ENCODE data around the gene FMNL2. TPM values are rescaled to one million over a fixed set of nuclear protein-coding genes. Genes with fewer than 3 reads are reported as not detected.

Gene FMNL2
- total RNA-seq, 4 donors from 2014 or later, result 50.5 to 96.7 (median 79.6) TPM

DNA sequence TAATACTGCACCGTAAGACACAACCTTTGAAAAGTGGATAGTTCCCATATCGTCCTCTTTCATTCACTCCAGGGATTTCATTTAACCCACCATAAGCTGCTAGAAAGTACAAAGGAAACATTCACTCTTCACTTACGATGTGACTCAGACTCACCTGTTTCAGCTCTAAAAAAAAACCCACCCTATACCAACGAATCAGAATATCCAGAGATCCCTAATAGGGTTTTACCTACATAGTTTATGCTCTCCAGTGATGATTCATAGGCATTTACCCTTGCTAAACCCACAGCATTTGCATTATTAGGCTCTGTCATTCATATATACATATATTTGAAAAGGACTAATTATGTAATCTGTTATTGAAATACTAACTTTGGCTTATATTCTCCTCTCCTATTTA is 322.1 kb downstream of the FMNL2 start:
- TF ChIP-seq, protein P1, sequence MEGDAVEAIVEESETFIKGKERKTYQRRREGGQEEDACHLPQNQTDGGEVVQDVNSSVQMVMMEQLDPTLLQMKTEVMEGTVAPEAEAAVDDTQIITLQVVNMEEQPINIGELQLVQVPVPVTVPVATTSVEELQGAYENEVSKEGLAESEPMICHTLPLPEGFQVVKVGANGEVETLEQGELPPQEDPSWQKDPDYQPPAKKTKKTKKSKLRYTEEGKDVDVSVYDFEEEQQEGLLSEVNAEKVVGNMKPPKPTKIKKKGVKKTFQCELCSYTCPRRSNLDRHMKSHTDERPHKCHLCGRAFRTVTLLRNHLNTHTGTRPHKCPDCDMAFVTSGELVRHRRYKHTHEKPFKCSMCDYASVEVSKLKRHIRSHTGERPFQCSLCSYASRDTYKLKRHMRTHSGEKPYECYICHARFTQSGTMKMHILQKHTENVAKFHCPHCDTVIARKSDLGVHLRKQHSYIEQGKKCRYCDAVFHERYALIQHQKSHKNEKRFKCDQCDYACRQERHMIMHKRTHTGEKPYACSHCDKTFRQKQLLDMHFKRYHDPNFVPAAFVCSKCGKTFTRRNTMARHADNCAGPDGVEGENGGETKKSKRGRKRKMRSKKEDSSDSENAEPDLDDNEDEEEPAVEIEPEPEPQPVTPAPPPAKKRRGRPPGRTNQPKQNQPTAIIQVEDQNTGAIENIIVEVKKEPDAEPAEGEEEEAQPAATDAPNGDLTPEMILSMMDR (IDR thresholded peaks at IDR 0.05; ENCODE audit: low read depth), result no peak

DNA sequence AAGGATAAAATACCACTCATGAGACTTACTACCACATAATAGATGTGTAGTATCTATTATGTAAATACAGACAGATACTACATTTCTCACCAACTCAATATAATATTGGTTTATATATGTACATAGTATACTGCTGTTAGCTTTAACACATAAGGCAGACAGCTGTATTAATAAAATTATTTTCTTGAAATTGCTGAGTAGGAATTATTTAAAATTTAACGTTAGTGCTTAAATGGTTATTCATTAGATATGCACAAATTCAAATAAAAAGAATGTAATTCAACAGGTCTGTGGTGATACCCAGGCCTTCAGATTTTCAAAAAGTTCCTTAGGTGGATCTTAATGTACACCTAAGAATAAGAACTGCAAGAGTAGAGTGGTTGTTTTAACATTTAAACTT is 323.2 kb downstream of the FMNL2 start:
- TF ChIP-seq, protein P1 (IDR thresholded peaks at IDR 0.05; ENCODE audit: low read depth), result no peak

DNA sequence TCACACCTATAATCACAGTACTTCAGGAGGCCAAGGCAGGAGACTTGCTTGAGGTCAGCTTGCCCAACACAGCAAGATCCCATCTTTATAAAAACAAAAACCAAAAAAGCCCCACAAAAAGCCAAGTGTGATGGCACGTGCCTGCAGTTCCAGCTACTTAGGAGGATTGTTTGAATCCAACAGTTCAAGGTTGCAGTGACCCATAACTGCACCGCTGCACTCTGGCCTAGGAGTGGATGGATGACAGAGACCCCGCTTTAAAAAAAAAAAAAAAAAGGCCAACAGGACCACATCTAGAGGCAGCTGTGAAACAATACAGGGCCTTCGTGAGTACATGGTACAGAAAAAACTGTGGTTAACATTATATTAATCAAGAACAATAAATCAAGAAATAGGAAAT is 326.1 kb downstream of the FMNL2 start:
- TF ChIP-seq, protein P1 (IDR thresholded peaks at IDR 0.05; ENCODE audit: low read depth), result no peak

DNA sequence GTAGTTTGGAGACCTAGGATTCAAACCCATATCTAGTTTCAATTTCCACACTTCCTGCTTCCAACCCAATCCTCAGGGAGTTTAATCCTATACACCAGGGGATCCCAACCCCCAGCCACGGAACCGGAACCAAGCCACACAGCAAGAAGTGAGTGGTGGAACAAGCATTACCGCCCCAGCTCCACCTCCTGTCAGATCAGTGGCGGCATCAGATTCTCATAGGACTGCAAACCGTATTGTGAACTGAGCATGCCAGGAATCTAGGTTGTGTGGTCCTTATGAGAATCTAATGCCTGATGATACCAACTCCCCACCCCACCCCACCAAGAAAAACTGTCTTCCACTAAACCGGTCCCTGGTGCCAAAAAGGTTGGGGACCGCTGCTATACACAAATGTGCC is 329.8 kb downstream of the FMNL2 start:
- TF ChIP-seq, protein P1 (IDR thresholded peaks at IDR 0.05; ENCODE audit: low read depth), result no peak

DNA sequence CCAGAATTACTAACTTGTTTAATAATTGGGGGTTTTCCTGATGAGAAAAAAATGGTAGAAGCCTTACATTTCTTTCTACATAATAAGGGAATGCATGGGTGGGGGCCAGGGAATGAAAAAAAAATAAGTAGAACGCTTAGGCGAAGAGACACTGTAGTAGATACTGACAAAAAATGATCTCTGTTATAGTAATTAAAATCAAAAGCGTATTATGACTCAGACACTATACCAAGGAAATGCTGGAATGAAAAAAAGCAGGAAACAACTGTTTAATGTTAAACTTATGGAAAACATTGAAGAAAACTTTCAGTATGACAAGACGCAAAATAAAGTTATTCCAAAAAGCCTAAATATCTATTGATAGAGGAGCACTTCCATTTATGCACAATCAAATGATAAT is 339.4 kb downstream of the FMNL2 start:
- TF ChIP-seq, protein P1 (IDR thresholded peaks at IDR 0.05; ENCODE audit: low read depth), result no peak

DNA sequence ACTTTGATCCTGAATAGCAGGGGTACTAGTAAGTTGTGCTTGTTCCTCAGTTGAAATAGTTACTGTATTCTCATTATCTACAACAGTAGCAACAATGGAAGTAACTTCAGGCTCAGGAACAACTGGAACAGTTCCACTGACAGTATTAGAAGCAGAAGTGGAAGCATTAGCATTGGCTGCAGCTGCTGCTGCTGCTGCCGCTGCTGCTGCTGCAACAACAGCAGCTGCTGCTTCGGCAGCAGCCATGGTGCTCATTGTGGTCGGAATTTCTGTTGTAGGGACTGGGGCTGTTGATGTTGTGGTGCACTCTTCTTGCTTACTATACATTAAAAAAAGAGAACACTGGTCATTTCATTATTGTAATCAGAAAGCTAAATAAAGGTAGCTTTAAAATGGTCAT is 341.5 kb downstream of the FMNL2 start:
- TF ChIP-seq, protein P1 (IDR thresholded peaks at IDR 0.05; ENCODE audit: low read depth), result no peak

DNA sequence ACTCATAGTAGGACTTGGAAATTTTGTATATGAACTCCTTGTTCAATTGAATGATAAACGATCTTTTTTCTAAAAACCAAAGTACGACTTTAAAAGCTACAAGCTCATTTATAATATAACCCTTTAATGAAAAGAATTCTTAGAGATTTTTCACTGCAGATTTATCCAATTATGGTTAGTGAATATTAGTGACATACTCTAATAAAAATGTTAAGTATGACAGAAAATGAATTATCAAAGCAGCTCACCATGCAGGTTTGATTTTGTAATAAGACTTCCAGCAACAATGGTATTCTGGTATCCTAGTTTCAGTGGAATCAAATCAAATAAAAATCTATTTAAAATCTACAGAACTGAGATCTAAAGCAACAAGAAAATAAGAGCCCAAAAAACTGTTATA is 343.8 kb downstream of the FMNL2 start:
- TF ChIP-seq, protein P1 (IDR thresholded peaks at IDR 0.05; ENCODE audit: low read depth), result no peak
